ENCODE results near the gene LRP1-AS.
A peak's percentile ranks its signal among the peaks of the same experiment; 100 is the strongest.

Gene LRP1-AS

DNA sequence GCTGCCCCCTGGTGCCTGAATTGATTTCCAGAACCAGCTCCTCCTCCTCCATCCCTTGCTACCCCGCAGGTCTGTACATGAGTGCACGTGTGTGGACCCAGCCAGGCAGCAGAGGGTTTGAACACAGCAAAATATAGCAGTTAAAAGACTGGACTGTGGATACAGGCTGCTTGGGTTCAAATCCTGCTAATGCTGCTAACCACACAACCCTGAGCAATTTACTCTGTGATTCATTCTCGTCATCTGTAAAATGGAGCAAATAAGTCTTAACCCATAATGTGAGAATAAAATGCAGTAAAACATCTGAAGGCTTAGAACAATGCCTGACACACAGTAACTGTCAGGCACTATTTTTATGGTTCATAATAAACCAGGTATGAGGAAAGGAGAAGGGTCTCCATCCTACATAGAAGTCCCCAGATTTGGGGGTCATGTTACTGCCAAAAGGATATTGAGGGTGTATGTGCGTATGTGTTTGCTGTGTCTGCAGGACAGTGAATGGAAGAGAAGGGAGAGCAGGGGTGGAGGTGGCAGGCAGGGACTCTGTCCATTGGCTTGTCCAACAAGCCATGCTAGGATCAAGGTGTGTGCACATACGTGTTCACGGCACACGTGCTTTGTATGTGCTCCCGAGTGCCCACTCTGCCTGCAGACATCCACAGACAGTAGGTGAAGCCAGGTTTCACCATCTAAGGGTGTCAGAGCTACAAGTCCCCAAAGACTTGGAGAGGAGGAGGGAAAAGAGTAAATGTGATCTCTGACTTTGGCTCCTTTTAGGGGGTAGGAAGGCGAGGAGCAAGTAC is 34.7 kb downstream of the LRP1-AS start:
- DNase-seq = peak; percentile 93
- H3K27me3 ChIP-seq = no peaks in the 10 kb centered on the region
- peak overlapping the region; percentile 72 for H3K4me3 ChIP-seq (ENCODE audit: low read depth, low read length)
- no peaks in the 10 kb centered on the region for H3K9me3 ChIP-seq
- no peaks in the 10 kb centered on the region for H3K36me3 ChIP-seq
- TF ChIP-seq, protein P1, sequence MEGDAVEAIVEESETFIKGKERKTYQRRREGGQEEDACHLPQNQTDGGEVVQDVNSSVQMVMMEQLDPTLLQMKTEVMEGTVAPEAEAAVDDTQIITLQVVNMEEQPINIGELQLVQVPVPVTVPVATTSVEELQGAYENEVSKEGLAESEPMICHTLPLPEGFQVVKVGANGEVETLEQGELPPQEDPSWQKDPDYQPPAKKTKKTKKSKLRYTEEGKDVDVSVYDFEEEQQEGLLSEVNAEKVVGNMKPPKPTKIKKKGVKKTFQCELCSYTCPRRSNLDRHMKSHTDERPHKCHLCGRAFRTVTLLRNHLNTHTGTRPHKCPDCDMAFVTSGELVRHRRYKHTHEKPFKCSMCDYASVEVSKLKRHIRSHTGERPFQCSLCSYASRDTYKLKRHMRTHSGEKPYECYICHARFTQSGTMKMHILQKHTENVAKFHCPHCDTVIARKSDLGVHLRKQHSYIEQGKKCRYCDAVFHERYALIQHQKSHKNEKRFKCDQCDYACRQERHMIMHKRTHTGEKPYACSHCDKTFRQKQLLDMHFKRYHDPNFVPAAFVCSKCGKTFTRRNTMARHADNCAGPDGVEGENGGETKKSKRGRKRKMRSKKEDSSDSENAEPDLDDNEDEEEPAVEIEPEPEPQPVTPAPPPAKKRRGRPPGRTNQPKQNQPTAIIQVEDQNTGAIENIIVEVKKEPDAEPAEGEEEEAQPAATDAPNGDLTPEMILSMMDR (IDR thresholded peaks at IDR 0.05; ENCODE audit: low read depth, low read length) = peak; percentile 87
- peaks cover 7% of the 10 kb centered on the region for H3K4me1 ChIP-seq

DNA sequence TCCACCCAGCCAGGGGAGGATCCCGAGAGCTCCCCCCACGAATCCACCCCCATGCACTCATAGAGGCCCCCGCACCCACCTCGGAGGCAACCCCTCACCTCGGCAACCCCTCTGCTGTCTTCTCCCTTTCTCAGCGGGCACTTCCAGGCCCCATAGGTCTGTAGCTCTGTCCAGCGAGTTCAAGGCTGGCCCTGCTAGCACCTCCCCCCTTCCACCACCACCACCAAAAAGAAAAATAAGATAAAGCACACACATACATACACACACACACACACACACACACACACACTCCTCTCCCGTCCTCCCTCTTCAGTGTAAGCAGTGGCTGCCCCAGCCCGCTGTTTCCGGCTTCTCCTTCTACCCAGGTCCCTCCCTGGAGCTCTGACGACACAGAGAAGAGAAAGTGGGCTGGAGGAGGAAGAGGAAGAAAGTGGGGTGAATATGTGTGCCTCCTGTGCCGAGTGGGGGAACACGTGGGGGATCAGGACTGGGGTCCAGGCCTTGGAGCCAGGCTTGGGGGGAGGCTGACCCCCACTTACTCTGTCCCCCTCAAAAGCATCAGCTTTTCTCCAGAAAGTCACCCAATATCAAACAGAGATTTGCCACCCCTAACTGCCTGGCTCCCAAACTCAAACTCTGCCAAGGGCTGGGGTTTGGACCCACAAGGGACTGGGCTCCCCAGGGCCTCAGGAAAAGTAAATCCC is 36.2 kb downstream of the LRP1-AS start, which contains the start of gene STAT6:
STAT6 (minus strand) TSS at position 332 of the 704 bp plus-strand sequence. CDS start 3,084 bp downstream, outside the sequence.
- TF ChIP-seq, protein P1 (IDR thresholded peaks at IDR 0.05; ENCODE audit: low read depth, low read length) = no peak
- H3K4me3 ChIP-seq (ENCODE audit: low read depth, low read length) = peak within 1 kb of the TSS; percentile 72
- H3K4me1 ChIP-seq = peaks cover 7% of the 10 kb centered on the region
- no peaks in the 10 kb centered on the region for H3K36me3 ChIP-seq
- H3K27me3 ChIP-seq = no peaks in the 10 kb centered on the region
- H3K9me3 ChIP-seq = no peaks in the 10 kb centered on the region
- DNase-seq = no peak

DNA sequence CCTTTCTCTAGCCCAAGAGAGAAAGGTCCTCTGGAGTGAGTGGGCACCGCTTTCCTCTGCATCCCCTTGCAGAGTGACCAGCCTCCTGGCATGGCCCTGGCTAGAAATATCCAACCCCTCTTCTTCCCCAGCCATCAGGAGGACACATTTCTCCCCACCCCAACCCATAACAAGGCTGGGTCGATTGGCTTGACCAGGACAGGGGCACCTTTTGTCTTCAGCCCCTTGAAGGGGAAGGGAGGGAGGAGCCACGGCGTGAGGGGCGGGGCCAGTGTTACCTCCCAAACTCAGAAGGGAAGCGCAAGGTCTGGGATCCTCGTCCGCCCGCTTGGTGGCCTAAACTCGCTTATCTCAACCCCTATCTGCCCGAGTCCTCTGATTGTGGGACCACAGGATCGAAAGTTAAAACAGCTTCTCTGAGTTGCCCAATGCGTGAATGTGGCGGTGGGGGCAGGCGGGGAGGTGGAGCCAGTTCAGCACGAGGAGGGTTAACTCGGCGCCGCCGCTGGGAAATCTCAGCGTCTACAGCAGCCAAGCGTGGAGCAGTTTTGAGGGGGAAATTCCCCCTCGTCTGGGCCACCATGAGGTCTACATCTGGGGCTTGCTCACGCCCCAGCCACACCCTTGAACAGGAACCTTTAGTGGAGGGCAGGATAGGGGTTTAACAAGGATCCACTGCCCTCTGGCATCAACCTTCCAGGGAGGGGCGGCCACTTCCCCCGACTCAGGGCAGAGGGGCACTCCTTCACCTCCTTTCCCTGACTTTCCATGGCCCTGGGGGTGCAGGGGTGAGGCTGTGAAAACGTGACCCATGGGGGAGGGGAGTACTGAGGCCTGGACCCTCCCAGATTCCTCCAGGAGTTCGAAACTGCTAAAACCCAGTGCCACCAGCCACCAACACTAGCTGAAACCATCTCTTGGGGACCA is 37.1 kb downstream of the LRP1-AS start:
- TF ChIP-seq, protein P1 (IDR thresholded peaks at IDR 0.05; ENCODE audit: low read depth, low read length) = no peak
- no peak for DNase-seq
- H3K9me3 ChIP-seq = no peaks in the 10 kb centered on the region
- no peak overlapping the region for H3K4me3 ChIP-seq (ENCODE audit: low read depth, low read length)
- H3K27me3 ChIP-seq = no peaks in the 10 kb centered on the region
- H3K36me3 ChIP-seq = no peaks in the 10 kb centered on the region
- peaks cover 7% of the 10 kb centered on the region for H3K4me1 ChIP-seq

DNA sequence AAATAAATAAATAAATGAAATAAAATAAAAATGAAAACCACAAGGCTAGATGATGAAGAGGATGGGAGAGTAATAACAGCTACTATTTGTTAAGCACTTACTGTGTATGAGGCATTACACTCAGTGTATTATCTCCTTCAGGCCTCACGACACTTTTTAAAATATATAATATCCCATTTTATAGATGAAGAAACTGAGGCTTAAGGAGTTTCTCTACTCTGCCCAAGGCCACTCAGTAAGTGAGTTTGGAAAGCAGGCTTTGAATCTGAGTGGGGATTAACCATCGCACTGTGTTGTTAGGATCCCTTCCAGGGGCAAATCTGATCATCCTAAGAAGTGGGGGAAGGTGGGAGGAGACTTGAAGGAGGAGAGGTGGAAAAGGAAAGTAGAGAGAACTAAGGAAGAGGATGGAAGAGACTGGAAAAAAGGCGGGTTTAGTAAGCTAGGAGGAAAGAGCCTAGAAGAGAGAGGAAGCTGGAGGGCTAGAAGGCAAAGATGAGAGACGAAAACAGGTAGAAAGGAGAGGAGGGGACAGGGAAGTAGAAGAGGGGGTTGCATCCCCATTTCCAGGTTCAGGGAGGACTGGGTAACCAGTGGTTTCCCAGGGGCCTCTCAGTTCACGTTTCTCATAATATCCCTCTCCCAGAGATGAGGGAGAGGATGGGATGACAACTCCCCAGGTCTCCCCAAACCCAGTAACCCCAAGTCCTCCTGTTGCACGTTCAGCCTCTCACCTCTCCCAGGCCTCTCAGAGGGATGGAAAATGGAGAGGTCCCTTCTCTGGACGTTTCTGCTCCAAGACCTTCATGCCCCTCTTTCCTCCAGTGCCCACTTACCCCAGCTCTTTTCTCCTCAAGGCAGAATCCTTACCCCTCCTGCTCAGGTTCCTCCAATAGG is 38.0 kb downstream of the LRP1-AS start:
- Histone ChIP-seq H3K36me3 (no peaks in the 10 kb centered on the region), H3K4me1 (peaks cover 7% of the 10 kb centered on the region), H3K27me3 (no peaks in the 10 kb centered on the region), H3K4me3 (ENCODE audit: low read depth, low read length) (no peak overlapping the region), H3K9me3 (no peaks in the 10 kb centered on the region)
- TF ChIP-seq, protein P1 (IDR thresholded peaks at IDR 0.05; ENCODE audit: low read depth, low read length) = no peak
- DNase-seq = no peak

DNA sequence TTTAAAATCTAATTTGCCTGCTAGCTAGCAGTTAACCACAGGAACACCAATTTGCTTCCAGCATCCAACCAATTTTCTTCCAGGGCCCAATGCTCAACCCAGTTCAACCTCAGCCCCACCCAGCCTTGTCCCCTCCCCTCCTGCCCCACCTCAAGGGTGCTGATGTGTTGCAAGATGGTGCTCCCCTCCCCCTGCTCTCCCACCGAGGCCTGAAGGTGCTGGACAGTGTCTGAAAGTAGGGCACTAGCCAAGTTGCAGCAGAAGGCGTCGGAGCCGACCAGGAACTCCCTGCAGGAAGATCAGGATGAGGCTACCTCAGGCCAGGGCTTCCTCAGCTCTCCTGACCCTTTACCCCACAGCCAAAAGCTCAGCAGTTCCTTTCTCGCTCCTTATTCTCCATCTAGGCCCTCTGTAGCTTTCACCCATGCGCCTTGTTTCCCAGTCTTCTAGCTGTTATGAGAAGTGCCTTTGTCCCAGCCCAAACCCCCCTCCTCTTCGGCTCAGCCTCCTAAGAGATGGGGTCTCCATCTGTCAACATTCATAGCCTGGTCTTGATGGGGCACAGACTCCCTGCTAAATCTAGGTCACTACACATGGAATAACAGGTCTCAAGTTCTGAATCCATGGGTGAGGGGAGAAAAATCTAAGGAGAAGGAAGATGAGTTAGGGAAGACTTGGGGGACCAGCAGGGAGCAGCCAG is 39.8 kb downstream of the LRP1-AS start:
- Histone ChIP-seq H3K4me3 (ENCODE audit: low read depth, low read length) (no peak overlapping the region), H3K27me3 (no peaks in the 10 kb centered on the region), H3K36me3 (no peaks in the 10 kb centered on the region), H3K9me3 (no peaks in the 10 kb centered on the region), H3K4me1 (peaks cover 7% of the 10 kb centered on the region)
- TF ChIP-seq, protein P1 (IDR thresholded peaks at IDR 0.05; ENCODE audit: low read depth, low read length) = no peak
- no peak for DNase-seq
